Spleen (tissue), 11 donors: ENCODE measurements around the gene PDXK. TPM values are rescaled to one million over a fixed set of nuclear protein-coding genes. Genes with fewer than 3 reads are reported as not detected.

Experiments used
- DNase-seq: peaks from one replicate; pipeline ENCODE4 v3.0.0-alpha.2; 2020
- H3K27ac ChIP-seq, 8 donors: fragments of 200-600 bp; sonication (generic) in 7 of 8; 1 replicate in 4 of 8; 2 replicates in 4 of 8; pipeline versions ENCODE4 v1.5.0 to v1.8.0; 2016 to 2021; ENCODE audit warnings: inconsistent platforms in 4 of 8, mild to moderate bottlenecking in 4 of 8, moderate library complexity in 1 of 8
- H3K27me3 ChIP-seq, 7 donors: fragments of 200-600 bp; sonication (generic) in 6 of 7; replicated peaks in 1 of 7; 1 replicate in 4 of 7; 2 replicates in 3 of 7; pipeline versions ENCODE4 v1.5.0 to v1.8.0; 2016 to 2021; ENCODE audit warnings: inconsistent platforms in 3 of 7, mild to moderate bottlenecking in 1 of 7
- H3K36me3 ChIP-seq, 6 donors: fragments of 200-600 bp; sonication (generic) in 5 of 6; 1 replicate in 4 of 6; 2 replicates in 2 of 6; pipeline versions ENCODE4 v1.5.0 to v1.8.0; 2016 to 2021; ENCODE audit warnings: inconsistent platforms in 2 of 6
- H3K4me1 ChIP-seq, 6 donors: fragments of 200-600 bp; sonication (generic) in 5 of 6; 1 replicate in 3 of 6; 2 replicates in 3 of 6; pipeline versions ENCODE4 v1.5.0 to v1.8.0; 2016 to 2021; ENCODE audit warnings: inconsistent platforms in 3 of 6
- H3K4me3 ChIP-seq, 8 donors: fragments of 200-600 bp; sonication (generic) in 7 of 8; 1 replicate in 4 of 8; 2 replicates in 4 of 8; pipeline versions ENCODE4 v1.5.0 to v1.8.0; 2016 to 2021; ENCODE audit warnings: inconsistent platforms in 4 of 8, mild to moderate bottlenecking in 4 of 8, moderate library complexity in 2 of 8
- H3K9me3 ChIP-seq, 8 donors: fragments of 200-600 bp; sonication (generic) in 7 of 8; 1 replicate in 4 of 8; 2 replicates in 4 of 8; pipeline versions ENCODE4 v1.5.0 to v1.8.0; 2016 to 2021; ENCODE audit warnings: inconsistent platforms in 4 of 8
- CTCF ChIP-seq, 11 experiments: fragments of 200-600 bp in 7 of 11; fragments of 450-650 bp in 4 of 11; sonication (generic) in 4 of 11; IDR thresholded peaks in 8 of 11; conservative IDR thresholded peaks in 3 of 11; 1 replicate in 7 of 11; 2 replicates in 4 of 11; pipeline versions ENCODE4 v1.4.0 to v1.8.0; 2016 to 2021; ENCODE audit warnings: antibody characterized with exemption in 11 of 11, inconsistent platforms in 4 of 11, mild to moderate bottlenecking in 1 of 11
- POLR2A ChIP-seq, 3 donors: fragments of 450-650 bp; IDR thresholded peaks; one replicate each; pipeline ENCODE4 v1.5.1; 2017; ENCODE audit warnings: antibody characterized with exemption in 3 of 3, mild to moderate bottlenecking in 1 of 3
- POLR2AphosphoS5 ChIP-seq, 3 donors: sonication (generic); formaldehyde crosslinking; IDR thresholded peaks; one replicate each; pipeline ENCODE4 v1.5.1; 2017; ENCODE audit warnings: antibody characterized with exemption in 3 of 3
- WGBS, 5 donors: extraction: QIAGEN DNeasy Blood & Tissue Kit in 3 of 5; methylation state at CpG; one replicate each; pipeline versions ENCODE4 v1.1.5 to v1.1.7; 2013 to 2018; 5-methylcytosine and 5-hydroxymethylcytosine counted together
- intact Hi-C: fragments of 100-400 bp; cut with DNase I; formaldehyde crosslinking; loops from one replicate; pipeline ENCODE4 v1.15.0; 2023; ENCODE audit warnings: low total_unique reads
- polyA plus RNA-seq, 3 donors: library from polyadenylated mRNA; stranded (reverse); fragments of 200-250 nt; gene quantifications; one replicate each; pipeline ENCODE4 v1.2.1, GENCODE V29; 2013
- total RNA-seq, 7 donors: library from RNA; depleted of rRNA in 3 of 7; stranded (reverse); fragments of >200 nt in 3 of 7; fragmentation: NEBNext Ultra II Directional in 4 of 7; extraction: Animal tissue kit (Norgen Biotek cat#: 25700) in 4 of 7; gene quantifications; one replicate each; pipeline versions ENCODE4 v1.1.0 to v1.2.1, GENCODE V29; 2016 to 2021
- donor health status: healthy with polysubstance abuse.
- donor health status: DM: no; HTN: no; CAD: no; lungs with moderate emphysema.
- donor health status: DM: no; HTN: no; CAD: no.
- donor health status: Bipolar disorder and iron deficiency.
- donor health status: healthy.
- donor health status: DM: no; HTN: no; CAD: no.
- donor health status: DM: yes; HTN: yes; CAD: no.

Gene PDXK
- total and polyA plus RNA-seq, 10 donors = 17.9 to 82.9 (median 51.0) TPM

DNA sequence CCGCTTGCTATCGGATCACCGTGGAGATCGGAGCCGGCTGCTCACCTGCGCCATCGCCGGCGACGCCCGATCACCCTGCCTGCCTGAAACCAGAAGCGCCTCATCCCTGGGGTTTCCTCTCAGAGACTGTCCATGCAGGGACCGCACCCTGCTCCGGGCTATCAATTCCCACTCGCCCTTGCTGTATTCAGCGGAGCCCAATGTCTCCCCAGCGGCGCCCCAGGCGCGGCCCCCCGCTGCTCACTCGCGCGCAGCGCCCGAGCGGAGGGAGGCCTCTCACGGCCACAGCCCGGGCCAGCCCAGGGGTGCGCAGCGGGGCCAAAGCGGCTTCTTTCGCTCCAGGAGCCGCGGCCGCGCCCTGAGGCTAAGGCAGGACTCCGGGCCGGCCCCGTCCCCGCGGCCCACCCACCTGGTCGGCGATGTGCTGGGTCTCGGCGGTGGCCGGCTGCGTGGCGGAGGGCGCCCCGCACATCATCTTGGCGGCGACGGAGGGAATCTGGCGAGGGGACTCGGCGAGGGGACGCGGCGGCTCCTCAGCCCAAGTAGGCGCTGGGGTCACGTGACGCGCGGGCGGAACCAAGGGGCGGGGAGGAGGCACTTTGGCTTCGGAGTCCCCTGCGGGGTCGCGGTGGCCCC lies 57.0 kb downstream of the PDXK start, which contains the start of gene CSTB:
CSTB (minus strand) TSS at position 514 of the 636 bp plus-strand sequence; CDS start at position 475, 39 bp downstream.
- Histone ChIP-seq H3K27ac (peak within 1 kb of the TSS; percentile 89 to 96 (median 92)), H3K27me3 (no peaks in the 10 kb centered on the region), H3K4me1 (peaks cover 13 to 78% (median 25%) of the 10 kb centered on the region in 6 donors), H3K36me3 (peaks cover 0 to 24% (median 19%) of the 10 kb centered on the region in 6 donors), H3K4me3 (peak within 1 kb of the TSS; percentile 81 to 99 (median 91)), H3K9me3 (no peaks in the 10 kb centered on the region)
- intact Hi-C loops = no loop called here
- DNase-seq = peak; percentile 96
- 0 to 1% (median 1%) methylated on average over 45 to 71 of the region's 71 CpGs for WGBS, 5 donors
- peak in 1 of 3 donors; percentile 66 for TF ChIP-seq POLR2A (IDR thresholded peaks at IDR 0.05)
- TF ChIP-seq CTCF (IDR thresholded peaks at IDR 0.05 in 8 of 11, conservative IDR thresholded peaks at IDR 0.05 in 3 of 11) = peak in 1 of 11 experiments; percentile 11
- TF ChIP-seq POLR2AphosphoS5 (IDR thresholded peaks at IDR 0.05) = peak; percentile 89 to 96 (median 94)

GRCh38 chr21:43777953-43778352 lies 59.0 kb downstream of the PDXK start:
- intact Hi-C loops = no loop called here
- TF ChIP-seq CTCF (IDR thresholded peaks at IDR 0.05 in 8 of 11, conservative IDR thresholded peaks at IDR 0.05 in 3 of 11) (no peak), POLR2AphosphoS5 (IDR thresholded peaks at IDR 0.05) (no peak), POLR2A (IDR thresholded peaks at IDR 0.05) (no peak)
- Histone ChIP-seq H3K9me3 (no peaks in the 10 kb centered on the region), H3K27ac (no peak overlapping the region), H3K36me3 (peaks cover 0 to 17% (median 16%) of the 10 kb centered on the region in 6 donors), H3K4me1 (peaks cover 13 to 60% (median 23%) of the 10 kb centered on the region in 6 donors), H3K27me3 (no peaks in the 10 kb centered on the region), H3K4me3 (no peak overlapping the region)
- WGBS, 5 donors = 95 to 99% (median 96%) methylated on average over 5 of the region's 5 CpGs
- DNase-seq = no peak

DNA sequence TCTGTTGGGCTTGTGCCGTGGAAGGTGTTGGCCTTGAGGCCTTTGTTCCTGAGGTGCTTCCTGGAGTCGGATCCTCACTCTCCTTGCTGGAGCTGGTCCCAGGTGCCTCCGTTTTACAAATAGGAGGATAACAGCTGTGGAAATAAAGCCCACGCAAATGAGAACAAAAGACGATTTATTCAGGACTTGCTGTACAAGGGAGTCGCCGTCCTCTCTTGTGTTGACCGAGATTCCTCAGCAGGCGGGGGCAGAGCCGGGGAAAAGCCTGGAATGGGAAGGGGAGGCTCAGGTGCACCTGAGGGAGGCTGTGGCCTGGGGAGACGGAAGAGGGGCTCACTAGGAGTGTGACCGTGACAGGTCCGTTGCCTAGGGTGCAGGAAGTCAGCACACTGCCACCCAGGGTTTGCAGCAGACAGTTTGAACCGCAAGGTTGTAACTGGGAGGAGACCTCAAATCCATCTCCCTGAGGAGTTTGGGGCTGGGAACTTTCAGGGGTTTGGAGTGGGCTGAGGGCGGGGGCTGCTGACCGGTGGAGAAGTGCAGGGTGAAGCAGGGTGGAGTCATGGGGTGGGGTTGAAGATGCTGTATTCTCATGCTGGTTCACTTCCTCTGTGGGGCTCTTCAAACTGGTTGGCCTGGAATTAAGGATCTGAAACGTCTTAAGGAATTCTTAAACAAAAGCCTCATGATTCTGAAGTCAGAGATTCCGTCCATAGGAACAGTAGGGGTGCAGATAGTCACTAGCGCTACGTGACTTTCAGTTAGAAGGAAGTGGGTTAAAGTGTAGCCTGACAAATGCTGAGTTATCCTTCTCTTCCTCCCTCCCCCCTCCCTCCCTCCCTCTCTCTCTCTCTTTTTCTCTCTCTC lies 59.8 kb downstream of the PDXK start:
- Histone ChIP-seq H3K27me3 (no peaks in the 10 kb centered on the region), H3K9me3 (no peaks in the 10 kb centered on the region), H3K27ac (peak overlapping the region in 3 of 8 donors; percentile 5 to 23 (median 11)), H3K4me3 (no peak overlapping the region), H3K4me1 (peaks cover 13 to 58% (median 23%) of the 10 kb centered on the region in 6 donors), H3K36me3 (peaks cover 0 to 10% (median 9%) of the 10 kb centered on the region in 6 donors)
- DNase-seq = peak; percentile 68
- TF ChIP-seq CTCF (IDR thresholded peaks at IDR 0.05 in 8 of 11, conservative IDR thresholded peaks at IDR 0.05 in 3 of 11) = no peak
- no peak for TF ChIP-seq POLR2AphosphoS5 (IDR thresholded peaks at IDR 0.05)
- no peak for TF ChIP-seq POLR2A (IDR thresholded peaks at IDR 0.05)
- intact Hi-C loops = no loop called here
- 52 to 63% (median 58%) methylated on average over 20 of the region's 20 CpGs for whole genome bisulfite sequencing, 5 donors
